GM19025 (cell line): ENCODE data around the gene SLC40A1.

Source experiments
- ATAC-seq: cut with Tn5 transposase; IDR thresholded peaks from one replicate; pipeline ENCODE4 v1.9.1; 2021; ENCODE audit warnings: mild to moderate bottlenecking, low read depth, moderate library complexity; ENCODE audit not compliant: unreplicated experiment

SLC40A1 gene, protein sequence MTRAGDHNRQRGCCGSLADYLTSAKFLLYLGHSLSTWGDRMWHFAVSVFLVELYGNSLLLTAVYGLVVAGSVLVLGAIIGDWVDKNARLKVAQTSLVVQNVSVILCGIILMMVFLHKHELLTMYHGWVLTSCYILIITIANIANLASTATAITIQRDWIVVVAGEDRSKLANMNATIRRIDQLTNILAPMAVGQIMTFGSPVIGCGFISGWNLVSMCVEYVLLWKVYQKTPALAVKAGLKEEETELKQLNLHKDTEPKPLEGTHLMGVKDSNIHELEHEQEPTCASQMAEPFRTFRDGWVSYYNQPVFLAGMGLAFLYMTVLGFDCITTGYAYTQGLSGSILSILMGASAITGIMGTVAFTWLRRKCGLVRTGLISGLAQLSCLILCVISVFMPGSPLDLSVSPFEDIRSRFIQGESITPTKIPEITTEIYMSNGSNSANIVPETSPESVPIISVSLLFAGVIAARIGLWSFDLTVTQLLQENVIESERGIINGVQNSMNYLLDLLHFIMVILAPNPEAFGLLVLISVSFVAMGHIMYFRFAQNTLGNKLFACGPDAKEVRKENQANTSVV

DNA sequence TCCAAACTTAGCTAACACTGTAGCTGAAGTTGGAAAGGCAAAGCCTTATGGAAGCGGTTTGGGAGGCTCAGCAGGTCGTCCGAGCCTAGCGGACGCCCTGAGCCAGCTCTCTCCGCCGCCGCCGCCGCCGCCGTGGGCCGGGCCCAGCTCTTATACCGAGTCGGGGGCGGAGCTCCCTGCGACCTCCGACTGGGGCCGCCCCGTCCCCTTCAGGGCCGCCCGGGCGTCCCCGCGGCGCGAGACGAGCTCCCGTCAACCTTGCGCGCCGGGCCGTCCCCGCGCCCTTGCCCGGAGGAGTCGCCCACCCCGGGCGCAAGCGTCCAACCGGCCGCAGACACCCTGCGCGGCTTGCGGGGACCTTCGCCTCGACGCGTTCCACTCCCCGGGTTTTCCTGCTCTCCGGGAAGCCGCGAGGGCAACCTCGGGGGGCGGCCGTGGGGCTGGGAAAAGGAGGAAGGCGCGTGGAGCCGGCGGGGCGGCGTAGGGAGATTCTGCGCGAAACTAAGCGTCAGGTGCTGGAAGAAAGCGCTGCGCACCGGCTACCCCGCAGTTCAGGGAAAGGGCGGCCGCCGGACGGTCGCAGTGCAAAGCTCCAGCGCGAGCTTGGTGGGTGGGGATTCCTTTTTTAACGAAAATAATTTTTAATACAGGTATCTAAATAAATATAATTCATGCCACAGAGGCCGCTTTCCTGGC lies at the start of gene SLC40A1:
Gene SLC40A1 (minus strand): TSS at position 129 of the 696 bp plus-strand sequence. CDS start 326 bp downstream, outside the sequence.
- ATAC-seq, result no peak

DNA sequence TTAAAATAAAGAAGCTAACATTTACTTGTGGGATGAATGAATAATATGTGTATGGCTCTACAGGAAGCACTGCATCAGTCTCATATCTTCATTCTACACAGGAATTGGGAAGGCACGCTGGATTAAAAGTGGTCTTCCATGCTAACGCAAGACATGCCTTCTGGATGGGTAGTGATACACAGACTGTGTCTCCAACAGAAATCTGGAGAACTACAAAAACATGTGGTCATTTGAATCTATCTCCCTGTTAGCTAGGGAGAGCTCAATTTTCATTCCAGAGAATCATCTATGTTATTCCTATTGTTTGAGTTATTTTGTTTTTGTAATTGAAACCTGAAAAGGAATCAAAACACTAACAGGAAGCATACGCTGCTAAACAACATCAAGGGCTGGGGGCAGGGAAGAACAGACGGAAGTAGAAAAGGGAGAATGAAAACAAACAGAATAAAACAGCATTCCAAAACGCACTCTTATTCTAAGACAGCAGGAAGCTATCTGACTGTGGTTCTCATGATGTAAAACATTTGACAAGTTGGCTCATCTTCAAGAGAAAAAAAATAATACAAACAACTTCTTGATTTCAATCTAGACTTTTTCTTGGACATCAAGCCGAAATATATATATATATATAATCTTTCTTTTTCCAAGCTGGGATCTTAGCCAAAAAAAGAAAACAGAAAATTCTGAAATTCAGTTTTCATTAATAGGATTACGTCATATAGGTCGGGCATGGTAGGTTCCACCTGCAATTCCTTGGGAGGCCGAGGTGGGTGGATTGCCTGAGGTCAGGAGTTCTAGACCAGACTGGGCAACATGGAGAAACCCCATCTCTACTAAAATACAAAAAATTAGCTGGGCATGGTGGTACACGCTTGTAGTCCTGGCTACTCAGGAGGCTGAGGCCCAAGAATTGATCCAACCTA lies 49.2 kb upstream of the SLC40A1 start:
- ATAC-seq, result no peak

DNA sequence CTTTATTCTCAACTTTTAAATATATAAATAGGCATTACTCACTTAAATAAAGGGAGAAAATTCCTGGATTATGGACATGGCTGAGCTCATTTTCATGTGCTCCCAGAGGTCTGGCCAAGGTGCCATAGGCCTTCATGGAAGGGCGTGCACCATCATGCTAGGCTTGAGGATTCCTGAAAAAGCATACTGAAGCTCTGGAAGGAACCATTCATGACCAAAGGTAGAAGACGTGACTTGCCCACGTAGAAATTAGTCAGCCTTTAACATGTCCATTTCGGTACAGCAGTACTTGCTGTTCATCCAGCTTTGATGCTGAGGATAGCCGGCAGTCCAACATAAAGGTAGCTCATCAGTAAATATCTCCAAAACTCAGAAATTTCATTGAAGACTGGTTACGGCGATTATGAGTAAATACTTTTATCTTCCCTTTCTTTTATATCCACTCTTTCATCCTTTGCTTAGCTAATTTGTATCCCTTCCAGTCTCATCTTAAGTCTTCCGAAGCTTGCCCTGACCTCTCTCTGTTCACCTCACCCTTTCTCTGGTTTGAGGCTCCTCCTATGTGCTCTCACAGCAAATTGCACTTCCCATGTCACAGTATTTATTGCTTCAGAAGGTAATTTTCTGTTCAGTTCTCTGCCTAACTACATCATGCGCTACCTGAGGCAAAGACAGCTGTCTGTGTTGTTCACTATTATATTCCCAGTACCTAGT lies 48.4 kb upstream of the SLC40A1 start:
- no peak for ATAC-seq

DNA sequence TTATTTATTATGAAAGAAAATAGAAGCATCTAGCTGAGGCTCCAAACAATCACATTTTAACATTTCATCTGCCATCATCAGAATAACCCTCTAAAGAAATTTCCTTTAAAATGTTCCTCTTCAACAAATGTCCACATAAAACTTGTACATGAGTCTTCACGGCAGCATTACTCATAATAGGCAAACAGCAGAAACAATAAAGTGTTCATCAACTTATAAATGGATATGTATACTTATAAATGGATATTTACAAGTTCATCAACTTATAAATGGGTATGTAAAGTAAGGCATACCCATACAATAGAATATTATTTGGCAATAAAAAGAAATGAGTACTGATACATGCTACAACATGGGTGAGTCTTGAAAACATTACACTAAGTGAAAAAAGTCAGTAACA lies 47.2 kb upstream of the SLC40A1 start:
- no peak for ATAC-seq

DNA sequence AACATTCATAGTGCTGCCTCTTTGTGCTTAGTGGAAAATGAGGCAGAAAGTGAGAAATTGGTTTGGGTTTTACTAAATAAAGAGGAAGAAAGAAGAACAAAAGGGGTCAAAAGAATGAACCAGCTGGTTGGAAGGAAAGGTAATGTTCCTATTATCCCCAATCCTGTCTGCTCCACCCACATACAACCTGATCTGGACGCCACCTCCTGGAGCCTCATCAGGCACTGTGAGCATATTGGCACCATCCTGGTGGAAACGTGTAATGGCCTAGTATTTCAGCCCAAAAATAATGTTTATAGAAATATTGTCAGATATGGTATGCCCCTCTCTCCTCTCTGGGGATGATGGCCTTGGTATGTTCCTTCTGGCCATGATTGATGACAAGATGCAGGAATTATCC lies 45.0 kb upstream of the SLC40A1 start:
- no peak for ATAC-seq

DNA sequence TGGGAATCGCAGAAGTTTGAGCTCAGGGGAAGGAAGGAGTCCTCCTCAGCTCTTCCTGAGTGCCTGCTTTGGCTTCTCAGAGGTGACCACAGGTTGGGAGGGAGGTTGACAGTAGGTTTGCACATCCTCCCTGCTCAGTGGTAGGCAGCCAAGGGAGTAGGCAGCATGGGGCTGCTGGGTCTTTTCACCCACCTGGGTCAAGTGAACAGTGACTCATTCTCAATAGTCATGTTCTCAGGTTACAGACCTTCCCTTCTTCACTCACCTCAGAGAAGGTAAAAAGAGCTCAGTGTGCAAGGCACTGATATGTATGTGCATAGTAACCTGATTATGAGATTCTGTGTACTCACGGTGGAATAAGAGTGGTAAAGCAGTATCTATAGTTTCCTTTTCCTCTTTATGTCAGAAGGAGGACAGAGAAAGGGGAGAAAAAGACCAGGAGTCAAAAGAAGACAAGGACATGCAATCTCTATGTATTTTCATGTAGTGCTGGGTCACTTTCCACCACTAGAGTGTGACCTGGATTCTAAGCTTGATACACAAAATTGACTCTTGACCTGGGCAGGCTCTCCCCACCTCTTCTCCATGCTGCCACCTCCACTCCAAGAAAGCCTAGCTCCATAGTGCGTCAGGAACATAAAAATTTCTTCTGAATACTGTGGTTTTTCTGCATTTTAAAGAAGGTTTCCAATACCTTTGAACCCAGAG lies 44.2 kb upstream of the SLC40A1 start:
- no peak for ATAC-seq

DNA sequence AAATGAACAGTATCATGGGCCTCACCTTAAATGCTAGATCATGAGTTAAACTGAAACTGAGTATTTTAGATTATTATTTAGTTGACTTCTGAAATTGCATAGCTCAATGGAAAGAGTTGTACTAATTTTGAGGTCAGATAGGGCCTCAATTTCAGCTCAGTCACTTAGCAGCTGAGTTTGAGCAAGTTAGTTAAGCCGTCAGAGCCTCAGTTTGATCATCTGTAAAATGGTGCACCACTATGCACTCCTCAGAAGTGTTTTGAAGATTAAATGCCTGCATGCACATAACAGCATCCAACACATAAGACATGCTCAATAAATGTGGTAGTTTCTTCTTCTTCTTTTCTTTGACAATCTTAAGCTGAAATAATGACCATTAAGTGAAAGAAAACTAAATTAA lies 42.5 kb upstream of the SLC40A1 start:
- ATAC-seq, result no peak

DNA sequence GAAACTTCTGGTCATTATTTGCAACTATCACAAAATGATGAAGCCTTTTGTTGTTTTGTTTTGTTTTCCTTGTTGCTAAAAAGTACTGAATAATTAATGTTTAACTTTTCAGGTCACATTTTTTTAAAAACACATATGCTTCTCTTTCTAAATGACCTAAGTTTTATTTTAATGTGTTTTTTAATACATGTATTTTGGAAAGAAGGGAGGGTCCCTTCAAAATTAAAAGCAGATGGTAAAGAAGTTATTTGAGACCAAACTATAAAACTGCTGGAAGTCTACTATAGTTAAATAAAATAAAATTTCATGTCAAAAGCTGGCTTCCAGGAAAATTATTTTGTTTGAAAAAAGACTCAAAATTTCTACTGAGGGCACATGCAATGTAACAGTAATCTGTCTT lies 41.2 kb upstream of the SLC40A1 start:
- no peak for ATAC-seq

DNA sequence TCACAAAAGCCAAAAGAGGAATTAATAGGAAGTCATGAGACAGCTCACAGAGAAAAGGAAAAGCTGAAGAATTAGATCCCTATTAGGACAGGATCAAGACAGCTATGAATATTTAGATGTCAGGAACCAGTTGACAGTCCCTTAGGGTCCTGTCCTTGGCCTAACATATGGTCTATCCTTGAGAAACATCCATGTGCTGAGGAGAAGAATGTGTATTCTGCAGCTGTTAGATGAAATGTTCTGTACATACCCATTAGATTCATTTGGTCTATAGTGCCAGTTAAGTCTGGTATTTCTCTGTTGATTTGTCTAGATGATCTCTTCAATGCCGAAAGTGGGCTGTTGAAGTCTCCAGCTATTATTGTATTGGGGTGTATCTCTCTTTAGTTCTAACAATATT lies 37.6 kb upstream of the SLC40A1 start:
- no peak for ATAC-seq

DNA sequence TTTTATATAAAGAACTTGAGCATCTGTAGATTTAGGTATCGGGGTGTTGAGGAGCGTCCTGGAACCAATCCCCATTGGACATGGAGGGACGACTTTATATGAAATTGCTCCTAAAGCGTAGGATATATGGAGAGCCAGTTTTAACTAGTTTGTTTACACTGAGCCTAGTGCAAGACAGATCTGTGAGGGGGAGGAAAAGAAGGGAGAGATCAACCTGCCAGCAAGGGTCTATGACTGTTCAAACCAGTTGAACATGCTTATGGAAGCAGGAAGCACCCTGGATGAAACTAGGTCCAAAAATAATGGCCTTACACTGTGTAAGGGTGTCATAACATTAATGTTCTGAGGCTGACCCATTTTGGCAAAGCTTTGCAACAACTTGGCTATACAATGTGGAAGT lies 34.0 kb upstream of the SLC40A1 start:
- ATAC-seq, result no peak

DNA sequence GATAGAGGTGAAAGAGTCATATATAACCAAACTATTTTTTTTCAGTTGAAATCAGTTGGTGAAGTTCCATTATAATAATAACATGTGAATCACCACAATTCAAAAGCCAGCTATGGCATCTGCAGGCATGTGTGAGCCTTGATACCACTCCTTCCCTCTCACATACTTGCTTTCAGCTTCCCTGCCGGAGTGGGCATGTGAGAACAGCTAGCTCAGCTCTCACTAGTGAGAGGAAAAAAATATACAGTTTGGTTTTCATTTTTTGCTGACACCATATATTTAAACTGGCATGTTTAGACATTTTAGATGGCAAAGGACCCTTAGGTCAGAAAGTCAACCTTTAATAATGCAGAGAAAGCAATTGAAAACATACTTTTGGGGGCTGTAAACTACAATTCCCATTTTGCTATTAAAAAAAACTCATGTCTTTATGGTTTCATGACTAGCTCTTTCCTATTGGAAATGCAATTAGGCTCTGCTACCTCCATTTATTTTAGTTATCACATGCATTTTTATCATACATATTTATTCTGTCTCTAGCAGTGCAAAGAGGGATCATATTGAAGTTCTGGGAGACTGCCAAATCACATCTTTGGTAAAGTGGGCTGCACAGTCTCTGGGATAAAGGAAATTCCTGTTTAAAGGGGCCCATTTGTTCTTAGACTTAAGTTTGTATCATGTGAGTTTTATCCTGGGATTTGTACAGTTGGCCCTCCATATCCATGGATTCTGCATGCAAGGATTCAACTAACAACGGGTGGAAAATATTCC lies 33.2 kb upstream of the SLC40A1 start:
- no peak for ATAC-seq

DNA sequence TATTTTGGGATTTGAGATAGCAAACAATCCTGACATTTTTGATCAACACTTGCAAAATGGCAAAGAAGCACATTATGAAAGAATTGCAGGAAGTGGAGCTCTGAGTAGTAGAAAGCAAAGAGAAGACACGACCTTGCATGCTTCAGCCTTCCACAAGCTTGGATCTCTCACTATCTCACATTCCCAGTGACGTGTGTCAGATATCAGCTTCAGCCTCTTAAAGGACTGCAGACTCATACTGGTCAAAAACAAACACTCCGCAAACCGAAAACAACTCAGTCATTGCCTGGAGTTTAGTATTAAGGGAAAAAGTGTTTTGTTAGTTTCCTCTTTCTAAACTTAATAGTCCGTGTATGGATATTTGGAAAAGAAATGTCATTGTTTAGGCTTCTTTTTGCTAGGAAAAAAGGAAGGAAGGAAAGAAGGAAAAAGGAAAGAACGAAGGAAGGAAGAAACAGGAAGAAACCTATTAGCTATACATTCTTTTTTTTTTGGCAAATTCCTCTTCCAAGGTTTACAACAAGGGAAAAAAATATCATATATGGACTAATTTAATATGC lies 32.6 kb upstream of the SLC40A1 start:
- ATAC-seq, result no peak

DNA sequence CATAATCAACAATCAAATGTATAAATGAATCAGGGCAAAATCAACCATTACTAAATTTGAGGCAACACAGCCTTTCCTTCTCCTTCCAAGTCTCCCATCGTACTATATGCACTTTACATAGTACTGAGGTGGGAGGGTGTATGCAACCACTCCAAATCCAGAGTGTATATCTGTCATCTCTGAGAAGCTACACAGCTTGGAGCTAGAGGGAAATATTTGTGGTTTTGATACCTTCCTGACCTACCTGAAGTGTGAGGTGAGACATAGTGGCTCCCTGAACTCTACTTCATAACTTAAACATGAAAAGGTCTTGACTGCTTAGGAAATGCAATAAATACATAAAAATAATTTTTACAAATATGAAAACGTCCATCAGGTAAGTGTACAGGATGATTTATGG lies 30.1 kb upstream of the SLC40A1 start:
- ATAC-seq, result no peak

DNA sequence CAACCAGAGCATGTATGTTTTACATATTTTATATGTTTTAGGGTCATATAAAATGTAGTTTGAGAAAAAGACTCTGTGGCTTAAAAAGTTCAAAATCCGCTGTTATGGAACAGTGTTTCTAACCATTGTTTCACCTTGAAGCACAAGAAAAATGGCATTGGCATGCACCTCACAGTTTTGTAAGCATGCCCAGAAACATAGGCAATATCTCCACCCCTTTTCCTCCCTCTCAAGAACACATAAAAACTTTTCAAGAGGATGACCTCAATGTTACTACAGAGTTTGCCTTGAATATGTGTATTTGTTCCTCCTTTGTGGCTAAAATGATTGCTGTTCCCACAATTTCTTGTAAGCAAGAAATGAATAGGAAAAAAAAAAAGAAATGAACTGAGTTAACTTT lies 29.3 kb upstream of the SLC40A1 start:
- ATAC-seq, result no peak

DNA sequence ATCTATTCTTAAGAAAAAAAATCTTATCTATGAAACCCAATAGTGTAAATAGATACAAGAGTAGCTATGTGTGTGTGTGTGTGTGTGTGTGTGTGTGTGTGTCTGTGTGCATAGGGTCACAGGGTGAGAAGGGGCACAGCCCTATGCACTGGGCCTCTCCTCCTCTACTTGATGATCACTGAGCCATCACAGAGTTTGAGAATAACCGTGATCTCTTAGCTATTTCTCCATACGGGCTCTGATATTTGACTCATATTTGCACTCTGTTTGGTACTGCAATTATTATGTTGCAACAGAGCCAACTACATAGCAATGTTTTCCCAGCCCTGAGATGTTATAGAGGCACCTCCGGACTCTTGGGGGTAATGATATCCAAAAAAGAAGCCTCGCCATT lies 28.8 kb upstream of the SLC40A1 start:
- ATAC-seq, result no peak

DNA sequence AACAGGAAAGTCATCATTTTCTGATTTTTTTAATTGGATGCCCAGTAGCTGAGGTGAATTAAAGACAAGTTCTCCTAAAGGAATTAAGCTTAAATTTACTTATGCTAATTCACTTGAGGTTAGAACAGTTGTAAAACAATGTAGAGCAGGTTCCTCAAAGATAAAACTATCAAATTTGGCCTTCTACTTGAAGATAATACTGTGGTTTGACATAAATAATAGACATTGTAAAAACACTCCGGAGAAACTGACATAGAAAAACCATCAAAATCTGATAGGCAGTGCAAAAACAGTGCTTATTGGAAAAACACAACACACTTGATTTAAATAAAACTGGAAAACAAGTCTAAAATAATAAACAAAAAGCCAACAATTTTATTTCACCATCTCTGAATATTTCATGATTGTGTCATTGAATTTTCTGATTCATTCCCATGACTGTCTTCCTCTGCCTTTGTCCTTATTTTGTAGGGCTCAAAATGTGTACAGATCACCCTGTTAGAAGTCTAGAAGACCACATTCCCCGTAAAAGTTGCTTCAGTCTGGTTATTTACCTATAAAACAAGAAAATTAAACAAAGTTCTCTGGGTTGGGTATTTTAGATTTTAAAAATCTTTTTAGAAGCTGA lies 28.3 kb upstream of the SLC40A1 start:
- ATAC-seq, result no peak

DNA sequence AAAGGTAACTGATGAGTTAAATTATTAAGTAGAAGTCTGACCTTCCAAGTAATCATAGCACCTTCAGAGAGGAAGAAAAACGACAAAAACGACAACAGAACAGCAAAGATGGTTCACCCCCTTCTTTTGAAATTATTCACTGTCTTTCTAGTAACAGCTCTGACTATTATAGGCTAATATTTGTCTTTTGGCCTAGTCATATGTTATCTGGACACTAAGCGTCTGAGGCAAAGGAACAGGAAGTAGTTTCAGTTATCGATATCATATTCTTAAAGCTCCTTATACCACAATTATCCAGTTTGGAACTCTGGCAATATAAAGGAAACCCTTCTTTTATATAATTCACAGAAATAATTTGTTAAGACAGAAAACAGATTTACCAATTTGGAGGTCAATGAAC lies 27.6 kb upstream of the SLC40A1 start:
- no peak for ATAC-seq

DNA sequence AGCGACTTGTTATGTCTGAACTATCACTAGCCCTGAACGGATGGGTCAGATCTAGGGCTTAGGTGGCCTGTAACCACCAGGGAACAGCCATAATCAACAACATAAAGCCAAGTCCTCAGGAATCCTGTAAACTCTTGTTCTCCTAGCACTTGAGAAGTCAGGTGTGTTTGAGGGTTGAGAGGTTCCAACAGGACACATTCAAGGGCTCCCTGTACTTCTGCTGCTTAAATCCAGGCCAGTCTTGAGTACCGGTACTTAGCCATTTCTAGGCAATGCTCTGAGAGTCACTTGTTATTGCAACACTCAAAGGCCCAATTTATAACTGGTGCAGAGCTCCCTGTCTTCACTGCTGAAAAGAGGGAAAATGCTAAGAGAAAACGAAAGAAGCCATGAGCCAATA lies 21.6 kb upstream of the SLC40A1 start:
- no peak for ATAC-seq
